GM23338 (cell line): ENCODE measurements around the gene EEF1E1. TPM values are rescaled to one million over a fixed set of nuclear protein-coding genes. Genes with fewer than 3 reads are reported as not detected.
A peak's percentile ranks its signal among the peaks of the same experiment; 100 is the strongest.

Source experiments
- ATAC-seq: fragments of 200-7000 bp; cut with Tn5 transposase; 3 replicates; pipeline ENCODE4 v1.9.1; 2020
- DNase-seq: peaks from one replicate; pipeline ENCODE4 v3.0.0-alpha.2; 2015; ENCODE audit warnings: low spot score
- H2AFZ ChIP-seq: fragments of 200-600 bp; sonication (generic); 2 replicates; pipeline ENCODE4 v1.8.0; 2016; ENCODE audit warnings: antibody characterized with exemption, mild to moderate bottlenecking, moderate library complexity
- H3F3A ChIP-seq: fragments of 200-600 bp; sonication (generic); replicated peaks from 2 replicates; pipeline ENCODE4 v1.8.0; 2017; ENCODE audit warnings: antibody characterized with exemption, mixed run types, low read depth
- H3K27ac ChIP-seq: fragments of 200-600 bp; sonication (generic); 2 replicates; pipeline ENCODE4 v1.6.1; 2016; ENCODE audit warnings: low read depth
- H3K27me3 ChIP-seq: fragments of 200-600 bp; sonication (generic); 2 replicates; pipeline ENCODE4 v1.8.0; 2016; ENCODE audit warnings: mild to moderate bottlenecking, mixed run types, moderate library complexity; ENCODE audit not compliant: insufficient read depth
- H3K36me3 ChIP-seq: fragments of 200-600 bp; sonication (generic); 2 replicates; pipeline ENCODE4 v1.8.0; 2016; ENCODE audit warnings: mild to moderate bottlenecking; ENCODE audit not compliant: insufficient read depth
- H3K4me1 ChIP-seq: fragments of 200-600 bp; sonication (generic); 2 replicates; pipeline ENCODE4 v1.8.0; 2016; ENCODE audit warnings: mild to moderate bottlenecking, moderate library complexity; ENCODE audit not compliant: insufficient read depth
- H3K4me2 ChIP-seq: fragments of 200-600 bp; sonication (generic); 2 replicates; pipeline ENCODE4 v1.7.1; 2017; ENCODE audit warnings: mixed run types
- H3K4me3 ChIP-seq: fragments of 200-600 bp; sonication (generic); 2 replicates; pipeline ENCODE4 v1.6.1; 2016; ENCODE audit warnings: mixed run types
- H3K79me2 ChIP-seq: fragments of 200-600 bp; sonication (generic); replicated peaks from 2 replicates; pipeline ENCODE4 v1.8.0; 2017; ENCODE audit warnings: mild to moderate bottlenecking; ENCODE audit not compliant: insufficient read depth
- H3K9me2 ChIP-seq: fragments of 200-600 bp; sonication (generic); 2 replicates; pipeline ENCODE4 v1.8.0; 2017; ENCODE audit not compliant: insufficient read depth
- H4K20me1 ChIP-seq: fragments of 200-600 bp; sonication (generic); replicated peaks from 2 replicates; pipeline ENCODE4 v1.8.0; 2017; ENCODE audit warnings: mild to moderate bottlenecking; ENCODE audit not compliant: insufficient read depth
- H3K27ac Mint-ChIP-seq: 2 replicates; pipeline ENCODE4 v1.8.0; 2020; ENCODE audit warnings: inconsistent platforms, mild to moderate bottlenecking, moderate library complexity, mixed read lengths
- H3K27me3 Mint-ChIP-seq: 3 replicates; pipeline ENCODE4 v1.8.0; 2022; ENCODE audit warnings: low read depth, mild to moderate bottlenecking, moderate library complexity, mixed read lengths, inconsistent platforms; ENCODE audit not compliant: insufficient read depth, poor library complexity
- H3K36me3 Mint-ChIP-seq: 3 replicates; pipeline ENCODE4 v1.8.0; 2021; ENCODE audit warnings: low read depth, mild to moderate bottlenecking, inconsistent platforms, moderate library complexity, mixed read lengths
- H3K4me1 Mint-ChIP-seq: 3 replicates; pipeline ENCODE4 v1.8.0; 2020; ENCODE audit warnings: mild to moderate bottlenecking, inconsistent platforms, mixed read lengths
- H3K4me3 Mint-ChIP-seq: 3 replicates; pipeline ENCODE4 v1.8.0; 2021; ENCODE audit warnings: moderate library complexity, mild to moderate bottlenecking, inconsistent platforms, mixed read lengths
- H3K9me3 Mint-ChIP-seq: 3 replicates; pipeline ENCODE4 v1.8.0; 2020; ENCODE audit warnings: moderate library complexity, mild to moderate bottlenecking, inconsistent platforms, mixed read lengths
- EZH2 ChIP-seq: fragments of 200-600 bp; sonication (generic); IDR thresholded peaks from one replicate; pipeline ENCODE4 v1.8.0; 2017; ENCODE audit warnings: antibody characterized with exemption, mild to moderate bottlenecking, low read depth; ENCODE audit not compliant: unreplicated experiment
- EZH2phosphoT487 ChIP-seq: fragments of 200-600 bp; sonication (generic); IDR thresholded peaks from one replicate; pipeline ENCODE4 v1.8.1; 2018; ENCODE audit warnings: antibody characterized with exemption; ENCODE audit not compliant: unreplicated experiment
- JUNB ChIP-seq: IDR thresholded peaks from one replicate; pipeline ENCODE4 v1.6.1; 2016; ENCODE audit warnings: antibody characterized with exemption; ENCODE audit not compliant: unreplicated experiment
- REST ChIP-seq: IDR thresholded peaks from one replicate; pipeline ENCODE4 v1.6.1; 2018; ENCODE audit warnings: antibody characterized with exemption; ENCODE audit not compliant: unreplicated experiment
- ZNF462 ChIP-seq: fragments of 250-450 bp; sonication (Bioruptor Pico); IDR thresholded peaks from 2 replicates; pipeline ENCODE4 v1.5.0; 2020; ENCODE audit warnings: mild to moderate bottlenecking, moderate library complexity
- polyA plus RNA-seq: library from polyadenylated mRNA; unstranded; fragments of >200 nt; fragmentation: Nextera tagmentation; extraction: Ambion mirVana; gene quantifications from 2 replicates; pipeline ENCODE4 v1.2.1, GENCODE V29; 2016
- total RNA-seq: library from RNA; depleted of rRNA; stranded (reverse); fragments of >200 nt; shearing (Covaris generic); gene quantifications from 2 replicates; pipeline ENCODE4 v1.2.3, GENCODE V29; 2014

The EEF1E1 gene
- total and polyA plus RNA-seq, 2 experiments from 2014 or later: 298 to 317 TPM

- no peaks in the 10 kb centered on the region for H3K36me3 ChIP-seq
- H3F3A ChIP-seq: no peaks in the 10 kb centered on the region
- no peaks in the 10 kb centered on the region for H3K4me1 ChIP-seq
- ATAC-seq (no peak), DNase-seq (no peak)
- H3K27ac ChIP-seq: no peak overlapping the region
- Mint-ChIP-seq H3K36me3 (no peaks in the 10 kb centered on the region), H3K27ac (no peak overlapping the region), H3K9me3 (no peaks in the 10 kb centered on the region), H3K4me1 (peaks cover 4% of the 10 kb centered on the region; the same call in 2 of the 3 replicates), H3K27me3 (no peaks in the 10 kb centered on the region), H3K4me3 (no peak overlapping the region)
- no peaks in the 10 kb centered on the region for H3K9me2 ChIP-seq
- no peaks in the 10 kb centered on the region for H4K20me1 ChIP-seq
- H3K79me2 ChIP-seq: no peaks in the 10 kb centered on the region
- H3K4me2 ChIP-seq: no peak overlapping the region
- peak overlapping the region; percentile 15 for H2AFZ ChIP-seq
- no peak overlapping the region for H3K4me3 ChIP-seq
- H3K27me3 ChIP-seq: no peaks in the 10 kb centered on the region
- TF ChIP-seq ZNF462 (CRISPR knock-in tag): no peak
- TF ChIP-seq REST: no peak
- TF ChIP-seq EZH2: no peak
- no peak for TF ChIP-seq JUNB
- TF ChIP-seq EZH2phosphoT487: no peak
These were observed 29.8 kb upstream of the EEF1E1 start for GRCh38 chr6:8132130-8132529.
